ENCODE results near the gene LRMDA.

GRCh38 chr10:75652146-75652740 lies 220.8 kb downstream of the LRMDA start:
- no peak for TF ChIP-seq CTCF (IDR thresholded peaks at IDR 0.05)
- no peak for TF ChIP-seq EP300 (IDR thresholded peaks at IDR 0.05)

Measured in tibial nerve (tissue), 4 donors.